Activated naive CD8-positive, alpha-beta T cell treated with anti-CD3 and anti-CD28 coated beads, Interleukin-2, amount 10 ng/mL, durations not matched to agents 7 days and 5 days (primary cell): ENCODE results near the gene TFPI2. TPM values are rescaled to one million over a fixed set of nuclear protein-coding genes. Genes with fewer than 3 reads are reported as not detected.
"Not testable (repeated sequence)": the region's sequence is repeated elsewhere in the genome, so short reads cannot be mapped to it uniquely, and the experiment has no call there.

Experiments
- ATAC-seq: fragments of 150-1000 bp; cut with Tn5 transposase; one replicate; pipeline ENCODE4 v1.10.0; 2021; ENCODE audit warnings: low read depth, moderate library complexity
- POLR2A ChIA-PET: fragments of 350-600 bp; sonication (Branson Sonifier 250); formaldehyde crosslinking; loops from one replicate; lab custom pipeline; 2021; ENCODE audit warnings: antibody characterized with exemption; lab: Charles Lee
- DNase-seq: peaks from one replicate; pipeline ENCODE4 v3.0.0; 2021
- H3K27ac Mint-ChIP-seq: one replicate; pipeline ENCODE4 v1.8.0; 2022; ENCODE audit warnings: mild to moderate bottlenecking, mixed read lengths
- H3K27me3 Mint-ChIP-seq: one replicate; pipeline ENCODE4 v1.8.0; 2022; ENCODE audit warnings: mild to moderate bottlenecking, moderate library complexity, mixed read lengths
- H3K36me3 Mint-ChIP-seq: one replicate; pipeline ENCODE4 v1.8.0; 2021; ENCODE audit warnings: mild to moderate bottlenecking, mixed read lengths
- H3K4me1 Mint-ChIP-seq: one replicate; pipeline ENCODE4 v1.8.0; 2021; ENCODE audit warnings: mixed read lengths
- H3K4me3 Mint-ChIP-seq: one replicate; pipeline ENCODE4 v1.8.0; 2022; ENCODE audit warnings: mild to moderate bottlenecking, moderate library complexity, mixed read lengths
- H3K9me3 Mint-ChIP-seq: one replicate; pipeline ENCODE4 v1.8.0; 2021; ENCODE audit warnings: mixed read lengths
- total RNA-seq, 2 experiments: library from RNA; stranded (reverse); gene quantifications; one replicate each; pipeline ENCODE4 v1.2.3, GENCODE V29; 2021

The TFPI2 gene
- total RNA-seq, 2 experiments from 2014 or later: not detected

- H3K4me1 Mint-ChIP-seq, ATAC-seq, H3K36me3 Mint-ChIP-seq, H3K9me3 Mint-ChIP-seq, DNase-seq, H3K4me3 Mint-ChIP-seq, H3K27ac Mint-ChIP-seq, POLR2A ChIA-PET: not testable (repeated sequence)
- H3K27me3 Mint-ChIP-seq: peaks cover 28% of the 10 kb centered on the region
Observed at GRCh38 chr7:93916315-93916714, 25.8 kb upstream of the TFPI2 start.

DNA sequence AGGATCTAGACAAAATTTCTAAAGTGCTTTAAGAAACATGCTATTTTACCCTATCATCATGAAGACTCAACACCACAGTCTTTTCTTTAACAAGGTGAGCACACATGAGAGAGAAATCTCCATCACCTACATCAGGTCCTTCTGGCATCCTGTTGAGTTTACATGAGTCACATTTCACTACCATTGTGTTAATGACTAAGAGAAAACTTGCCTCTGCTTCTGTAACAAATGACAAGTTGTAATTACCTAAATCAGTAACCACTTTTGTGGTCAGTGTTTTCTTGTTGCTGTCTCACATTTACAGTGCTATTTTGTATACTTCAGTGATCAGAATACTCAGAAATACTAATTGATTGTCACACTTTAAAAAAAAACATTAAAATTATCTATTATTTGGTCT lies 25.3 kb upstream of the TFPI2 start:
- peaks cover 26% of the 10 kb centered on the region for H3K27me3 Mint-ChIP-seq
- H3K4me1 Mint-ChIP-seq, H3K27ac Mint-ChIP-seq, ATAC-seq, H3K36me3 Mint-ChIP-seq, H3K4me3 Mint-ChIP-seq, DNase-seq, POLR2A ChIA-PET, H3K9me3 Mint-ChIP-seq: not testable (repeated sequence)

DNA sequence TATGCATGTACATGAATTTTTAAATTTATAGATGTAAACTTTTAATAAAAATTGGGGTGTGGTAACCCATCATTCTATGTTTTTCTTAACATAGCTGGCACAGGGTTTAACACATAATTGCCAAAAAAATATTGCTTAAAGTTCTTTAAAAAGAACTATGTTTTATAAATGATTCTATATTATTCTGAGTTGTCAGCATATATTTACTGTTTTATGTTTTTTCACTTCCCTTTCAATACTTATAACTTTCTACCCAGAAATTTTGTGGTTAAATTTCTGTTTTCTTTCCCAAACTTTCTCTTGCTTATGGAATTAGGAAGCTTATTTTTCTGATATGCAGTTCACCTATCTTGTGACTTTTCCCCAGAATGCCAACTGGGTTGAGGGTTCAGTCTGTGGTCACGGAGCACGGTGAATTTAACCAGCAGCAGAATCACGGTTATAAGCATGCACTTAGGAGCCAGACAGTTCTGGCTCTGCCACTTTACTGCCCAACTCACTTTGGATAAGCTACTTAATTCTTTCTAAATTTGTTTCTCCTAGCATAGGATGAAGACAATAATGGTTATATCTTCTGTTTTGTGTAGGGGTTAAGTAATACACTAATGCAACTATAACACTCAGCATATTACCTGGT lies 24.8 kb upstream of the TFPI2 start:
- DNase-seq, POLR2A ChIA-PET, H3K4me3 Mint-ChIP-seq, H3K36me3 Mint-ChIP-seq, ATAC-seq, H3K9me3 Mint-ChIP-seq, H3K4me1 Mint-ChIP-seq, H3K27ac Mint-ChIP-seq: not testable (repeated sequence)
- H3K27me3 Mint-ChIP-seq: peaks cover 23% of the 10 kb centered on the region

GRCh38 chr7:93914581-93915066 lies 24.1 kb upstream of the TFPI2 start:
- H3K9me3 Mint-ChIP-seq: peaks cover 1% of the 10 kb centered on the region
- H3K4me3 Mint-ChIP-seq: no peak overlapping the region
- no peak for ATAC-seq
- H3K27ac Mint-ChIP-seq: no peak overlapping the region
- H3K4me1 Mint-ChIP-seq: peaks cover 3% of the 10 kb centered on the region
- no peak for DNase-seq
- POLR2A ChIA-PET: no interaction called here
- no peaks in the 10 kb centered on the region for H3K36me3 Mint-ChIP-seq
- H3K27me3 Mint-ChIP-seq: peaks cover 19% of the 10 kb centered on the region

- Mint-ChIP-seq H3K4me3 (no peak overlapping the region), H3K27ac (no peak overlapping the region), H3K4me1 (peaks cover 3% of the 10 kb centered on the region), H3K27me3 (peaks cover 19% of the 10 kb centered on the region), H3K36me3 (no peaks in the 10 kb centered on the region), H3K9me3 (peaks cover 1% of the 10 kb centered on the region)
- DNase-seq (no peak), ATAC-seq (no peak)
- POLR2A ChIA-PET: no interaction called here
Observed at GRCh38 chr7:93913197-93913596, 22.6 kb upstream of the TFPI2 start.

GRCh38 chr7:93911661-93912060 lies 21.1 kb upstream of the TFPI2 start:
- POLR2A ChIA-PET, H3K36me3 Mint-ChIP-seq, ATAC-seq, DNase-seq, H3K4me1 Mint-ChIP-seq, H3K4me3 Mint-ChIP-seq, H3K9me3 Mint-ChIP-seq, H3K27ac Mint-ChIP-seq: not testable (repeated sequence)
- peaks cover 14% of the 10 kb centered on the region for H3K27me3 Mint-ChIP-seq

GRCh38 chr7:93911242-93911641 lies 20.7 kb upstream of the TFPI2 start:
- POLR2A ChIA-PET, H3K27ac Mint-ChIP-seq, DNase-seq, H3K4me3 Mint-ChIP-seq, ATAC-seq, H3K4me1 Mint-ChIP-seq, H3K36me3 Mint-ChIP-seq, H3K9me3 Mint-ChIP-seq: not testable (repeated sequence)
- H3K27me3 Mint-ChIP-seq: peaks cover 12% of the 10 kb centered on the region

- no peaks in the 10 kb centered on the region for H3K36me3 Mint-ChIP-seq
- DNase-seq (no peak), ATAC-seq (no peak)
- peaks cover 3% of the 10 kb centered on the region for H3K4me1 Mint-ChIP-seq
- POLR2A ChIA-PET: no interaction called here
- peaks cover 1% of the 10 kb centered on the region for H3K9me3 Mint-ChIP-seq
- H3K27ac Mint-ChIP-seq: no peak overlapping the region
- H3K4me3 Mint-ChIP-seq: no peak overlapping the region
- peaks cover 10% of the 10 kb centered on the region for H3K27me3 Mint-ChIP-seq
Observed at GRCh38 chr7:93910076-93910994, 19.8 kb upstream of the TFPI2 start.

DNA sequence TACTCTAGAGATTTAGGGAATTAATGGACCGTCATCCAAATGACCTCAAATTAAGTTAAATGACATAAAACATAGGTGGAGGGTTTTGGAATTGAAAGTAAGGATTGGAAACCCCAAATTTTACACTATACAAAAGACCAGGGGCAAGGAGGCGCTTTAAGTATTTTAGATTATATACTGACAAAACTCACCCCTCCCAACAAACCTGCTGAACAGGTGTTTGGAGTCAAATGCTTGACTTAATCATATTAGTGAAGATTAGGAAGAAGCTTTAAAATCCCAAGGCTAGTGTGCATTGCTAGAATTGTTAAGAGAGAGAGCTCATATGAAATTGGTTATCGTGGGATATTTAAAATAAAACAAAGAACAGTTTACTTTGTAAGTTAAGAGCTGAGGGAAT lies 15.7 kb upstream of the TFPI2 start, which contains the start of gene GNGT1:
TSS of gene GNGT1 (plus strand) at position 301 of the 400 bp plus-strand sequence. CDS start 180 bp downstream, outside the sequence.
- Mint-ChIP-seq H3K27ac (no peak within 1 kb of the TSS), H3K36me3 (no peaks in the 10 kb centered on the region), H3K4me1 (no peaks in the 10 kb centered on the region), H3K27me3 (peaks cover 16% of the 10 kb centered on the region), H3K4me3 (no peak within 1 kb of the TSS), H3K9me3 (no peaks in the 10 kb centered on the region)
- no peak for ATAC-seq
- POLR2A ChIA-PET: no interaction called here
- no peak for DNase-seq

DNA sequence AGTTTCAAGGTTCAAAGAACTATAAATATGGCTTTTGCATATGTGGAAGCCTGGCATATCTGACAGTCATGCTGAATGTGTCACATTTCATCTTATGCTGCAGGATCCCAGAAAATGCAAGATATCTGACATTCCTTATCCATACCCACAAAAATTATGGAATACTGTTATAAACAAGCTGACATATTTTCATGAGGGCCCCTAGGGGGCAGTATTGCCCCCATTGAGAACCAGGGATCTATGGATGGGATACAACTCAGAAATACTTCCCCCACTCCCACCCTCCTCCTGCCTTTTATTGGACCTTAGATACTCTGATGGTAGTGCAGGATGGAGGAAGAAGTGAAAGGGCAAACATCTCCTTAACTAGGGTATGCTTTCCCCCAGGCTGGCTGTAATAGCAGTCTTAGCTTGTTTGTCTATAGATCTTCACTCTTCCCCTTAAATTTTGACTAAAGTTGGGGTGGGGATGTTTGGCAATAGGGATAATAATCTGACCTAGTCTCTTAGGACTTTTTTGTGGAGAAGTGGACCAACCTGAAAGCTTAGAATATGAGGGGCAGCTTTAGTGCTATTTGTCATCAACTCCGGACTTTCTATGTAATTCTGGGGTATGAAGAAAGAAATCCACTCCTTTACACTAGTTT lies 12.3 kb upstream of the TFPI2 start:
- no peak for DNase-seq
- ATAC-seq: no peak
- H3K4me1 Mint-ChIP-seq: no peaks in the 10 kb centered on the region
- H3K27me3 Mint-ChIP-seq: peaks cover 18% of the 10 kb centered on the region
- H3K9me3 Mint-ChIP-seq: no peaks in the 10 kb centered on the region
- POLR2A ChIA-PET: no interaction called here
- no peaks in the 10 kb centered on the region for H3K36me3 Mint-ChIP-seq
- H3K27ac Mint-ChIP-seq: no peak overlapping the region
- no peak overlapping the region for H3K4me3 Mint-ChIP-seq

GRCh38 chr7:93897680-93898079 lies 7.1 kb upstream of the TFPI2 start:
- Mint-ChIP-seq H3K9me3 (no peaks in the 10 kb centered on the region), H3K27me3 (peaks cover 19% of the 10 kb centered on the region), H3K4me1 (no peaks in the 10 kb centered on the region), H3K27ac (no peak overlapping the region), H3K4me3 (no peak overlapping the region), H3K36me3 (no peaks in the 10 kb centered on the region)
- POLR2A ChIA-PET: no interaction called here
- no peak for DNase-seq
- no peak for ATAC-seq

- DNase-seq (no peak), ATAC-seq (no peak)
- Mint-ChIP-seq H3K27ac (no peak overlapping the region), H3K4me3 (no peak overlapping the region), H3K27me3 (peaks cover 35% of the 10 kb centered on the region), H3K36me3 (no peaks in the 10 kb centered on the region), H3K4me1 (no peaks in the 10 kb centered on the region), H3K9me3 (no peaks in the 10 kb centered on the region)
- POLR2A ChIA-PET: no interaction called here
Observed at GRCh38 chr7:93895859-93896600, 5.5 kb upstream of the TFPI2 start.
